ENCODE data around the gene DNAJC12.
"Not testable (repeated sequence)": the region's sequence is repeated elsewhere in the genome, so short reads cannot be mapped to it uniquely, and the experiment has no call there.

Gene DNAJC12

GRCh38 chr10:67784474-67784873 lies 53.5 kb downstream of the DNAJC12 start:
- H3K4me1 ChIP-seq (ENCODE audit: control insufficient read depth, insufficient read depth, low read length) = peaks cover 4% of the 10 kb centered on the region
- H3K27ac ChIP-seq (ENCODE audit: low read depth, low read length) = no peak overlapping the region
- no peak overlapping the region for H3K4me3 ChIP-seq (ENCODE audit: low read length)
- H3K36me3 ChIP-seq (ENCODE audit: control insufficient read depth, insufficient read depth, low read length) = no peaks in the 10 kb centered on the region
- H3K9ac ChIP-seq (ENCODE audit: low read length) = no peak overlapping the region
- H3K27me3 ChIP-seq (ENCODE audit: control insufficient read depth, insufficient read depth, low read length) = no peaks in the 10 kb centered on the region

DNA sequence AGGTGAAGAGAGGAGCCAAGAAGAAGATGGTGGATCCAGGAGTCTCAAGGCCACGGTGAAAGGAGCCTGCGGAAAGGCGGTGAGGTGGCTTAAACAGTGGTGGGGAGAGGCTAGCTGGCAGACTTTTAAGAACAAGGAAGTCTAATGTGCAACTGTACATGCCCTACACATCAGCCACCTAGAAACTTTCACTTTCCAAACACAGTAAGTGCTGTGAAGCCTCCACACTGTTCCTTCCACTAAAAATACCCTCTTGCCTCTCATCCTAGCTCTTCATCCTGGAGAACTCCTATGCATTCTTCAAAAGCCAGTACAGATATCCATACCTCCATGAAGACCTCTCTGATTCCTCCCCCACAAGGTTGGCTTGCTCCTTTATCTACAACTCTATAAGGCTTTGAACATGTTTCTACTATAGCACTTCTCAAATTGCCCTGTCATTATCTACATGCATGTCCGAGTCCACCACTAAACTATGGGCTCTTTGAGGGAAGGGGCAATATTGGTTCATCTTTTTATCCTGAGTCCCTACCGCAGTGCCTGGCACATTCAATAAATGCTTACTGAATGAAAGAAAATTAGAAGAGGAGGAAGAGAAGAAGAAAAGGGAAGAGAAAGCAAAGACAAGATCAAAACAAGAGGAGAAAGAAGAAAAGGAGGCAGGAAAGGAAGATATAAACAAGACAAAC lies 54.2 kb downstream of the DNAJC12 start:
- Histone ChIP-seq H3K36me3 (ENCODE audit: control insufficient read depth, insufficient read depth, low read length) (no peaks in the 10 kb centered on the region), H3K27ac (ENCODE audit: low read depth, low read length) (no peak overlapping the region), H3K4me3 (ENCODE audit: low read length) (no peak overlapping the region), H3K27me3 (ENCODE audit: control insufficient read depth, insufficient read depth, low read length) (no peaks in the 10 kb centered on the region), H3K4me1 (ENCODE audit: control insufficient read depth, insufficient read depth, low read length) (peaks cover 5% of the 10 kb centered on the region), H3K9ac (ENCODE audit: low read length) (no peak overlapping the region)

DNA sequence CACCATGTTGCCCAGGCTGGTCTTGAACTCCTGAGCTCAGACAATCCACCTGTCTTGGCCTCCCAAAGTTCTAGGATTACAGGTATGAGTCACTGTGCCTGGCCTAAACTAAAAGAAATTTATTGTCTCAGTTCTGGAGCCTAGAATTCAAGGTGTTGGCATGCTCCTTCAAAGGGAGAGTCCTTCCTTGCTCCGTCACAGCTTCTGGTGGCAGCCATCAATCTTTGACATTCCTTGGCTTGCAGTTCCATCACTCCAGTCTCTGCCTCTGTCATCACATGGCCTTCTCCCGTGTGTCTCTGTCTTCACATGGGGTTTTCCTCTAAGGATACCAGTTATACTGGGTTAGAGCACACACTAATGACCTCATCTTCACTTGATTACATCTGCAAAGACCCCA lies 55.5 kb downstream of the DNAJC12 start:
- Histone ChIP-seq H3K27ac (ENCODE audit: low read depth, low read length) (no peak overlapping the region), H3K27me3 (ENCODE audit: control insufficient read depth, insufficient read depth, low read length) (no peaks in the 10 kb centered on the region), H3K36me3 (ENCODE audit: control insufficient read depth, insufficient read depth, low read length) (no peaks in the 10 kb centered on the region), H3K9ac (ENCODE audit: low read length) (no peak overlapping the region), H3K4me3 (ENCODE audit: low read length) (no peak overlapping the region), H3K4me1 (ENCODE audit: control insufficient read depth, insufficient read depth, low read length) (peaks cover 5% of the 10 kb centered on the region)

- peaks cover 5% of the 10 kb centered on the region for H3K4me1 ChIP-seq (ENCODE audit: control insufficient read depth, insufficient read depth, low read length)
- no peak overlapping the region for H3K27ac ChIP-seq (ENCODE audit: low read depth, low read length)
- no peaks in the 10 kb centered on the region for H3K27me3 ChIP-seq (ENCODE audit: control insufficient read depth, insufficient read depth, low read length)
- no peak overlapping the region for H3K9ac ChIP-seq (ENCODE audit: low read length)
- H3K4me3 ChIP-seq (ENCODE audit: low read length) = no peak overlapping the region
- no peaks in the 10 kb centered on the region for H3K36me3 ChIP-seq (ENCODE audit: control insufficient read depth, insufficient read depth, low read length)
These were observed 57.0 kb downstream of the DNAJC12 start for GRCh38 chr10:67780759-67781538.

GRCh38 chr10:67780204-67780621 lies 57.8 kb downstream of the DNAJC12 start:
- not testable (repeated sequence) for H3K4me1 ChIP-seq (ENCODE audit: control insufficient read depth, insufficient read depth, low read length); H3K36me3 ChIP-seq (ENCODE audit: control insufficient read depth, insufficient read depth, low read length); H3K9ac ChIP-seq (ENCODE audit: low read length); H3K4me3 ChIP-seq (ENCODE audit: low read length); H3K27ac ChIP-seq (ENCODE audit: low read depth, low read length); H3K27me3 ChIP-seq (ENCODE audit: control insufficient read depth, insufficient read depth, low read length)

DNA sequence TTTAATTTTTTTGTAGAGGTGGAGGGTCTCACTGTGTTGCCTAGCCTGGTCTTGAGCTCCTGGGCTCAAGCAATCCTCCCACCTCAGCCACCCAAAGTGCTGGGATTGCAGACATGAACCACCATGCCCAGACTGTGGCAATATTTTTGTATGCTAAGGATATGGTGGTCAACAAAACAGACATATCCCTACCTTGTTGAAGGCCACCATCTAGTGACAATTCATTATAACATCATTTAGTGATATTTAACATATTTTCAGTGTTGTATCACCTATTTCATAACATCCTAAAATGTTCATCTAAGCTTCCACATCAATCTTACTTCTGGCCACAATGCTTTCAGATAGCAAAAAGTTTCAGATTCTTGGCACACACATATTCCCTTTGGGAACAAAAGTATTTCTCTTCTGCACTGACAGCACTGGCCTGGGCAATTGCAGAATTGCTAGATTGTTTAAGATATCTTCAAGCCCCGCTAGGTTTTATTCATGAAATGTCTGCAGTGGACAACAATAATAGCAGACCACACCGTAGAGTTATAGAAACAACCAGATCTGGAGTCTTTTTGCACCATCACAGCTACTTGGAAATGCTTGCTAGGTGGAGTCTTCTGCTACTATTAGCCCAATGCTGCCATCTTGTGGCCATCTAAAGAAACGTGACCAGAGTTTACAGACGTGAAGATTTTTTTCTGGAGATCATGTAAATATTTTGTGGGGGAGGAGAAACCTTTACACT lies 58.4 kb downstream of the DNAJC12 start:
- no peak overlapping the region for H3K4me3 ChIP-seq (ENCODE audit: low read length)
- H3K27ac ChIP-seq (ENCODE audit: low read depth, low read length) = no peak overlapping the region
- H3K27me3 ChIP-seq (ENCODE audit: control insufficient read depth, insufficient read depth, low read length) = no peaks in the 10 kb centered on the region
- H3K4me1 ChIP-seq (ENCODE audit: control insufficient read depth, insufficient read depth, low read length) = peaks cover 5% of the 10 kb centered on the region
- H3K9ac ChIP-seq (ENCODE audit: low read length) = no peak overlapping the region
- no peaks in the 10 kb centered on the region for H3K36me3 ChIP-seq (ENCODE audit: control insufficient read depth, insufficient read depth, low read length)

DNA sequence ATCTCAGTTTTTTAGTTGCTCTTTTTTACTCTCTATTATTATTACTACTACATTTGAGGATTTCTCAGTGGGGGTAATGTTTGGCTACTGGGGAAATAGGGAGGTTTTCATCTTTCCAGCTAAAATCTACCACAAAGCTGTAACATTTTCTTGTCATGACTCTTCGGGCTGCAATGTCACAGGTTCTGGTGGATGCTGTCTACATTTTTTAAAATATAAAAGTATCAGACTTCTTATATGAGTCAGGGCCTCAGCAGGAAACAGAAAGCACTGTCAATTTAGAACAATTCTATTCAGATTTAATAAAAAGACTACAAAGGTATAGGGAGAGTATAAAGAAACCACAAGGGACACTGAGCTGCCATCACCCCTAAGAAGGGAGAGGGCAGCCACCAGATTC lies 61.6 kb downstream of the DNAJC12 start:
- Histone ChIP-seq H3K4me3 (ENCODE audit: low read length) (no peak overlapping the region), H3K27ac (ENCODE audit: low read depth, low read length) (no peak overlapping the region), H3K36me3 (ENCODE audit: control insufficient read depth, insufficient read depth, low read length) (no peaks in the 10 kb centered on the region), H3K4me1 (ENCODE audit: control insufficient read depth, insufficient read depth, low read length) (peaks cover 5% of the 10 kb centered on the region), H3K9ac (ENCODE audit: low read length) (no peak overlapping the region), H3K27me3 (ENCODE audit: control insufficient read depth, insufficient read depth, low read length) (no peaks in the 10 kb centered on the region)

GRCh38 chr10:67775279-67775678 lies 62.7 kb downstream of the DNAJC12 start:
- H3K27me3 ChIP-seq (ENCODE audit: control insufficient read depth, insufficient read depth, low read length) = no peaks in the 10 kb centered on the region
- H3K4me3 ChIP-seq (ENCODE audit: low read length) = no peak overlapping the region
- H3K9ac ChIP-seq (ENCODE audit: low read length) = no peak overlapping the region
- no peaks in the 10 kb centered on the region for H3K36me3 ChIP-seq (ENCODE audit: control insufficient read depth, insufficient read depth, low read length)
- H3K4me1 ChIP-seq (ENCODE audit: control insufficient read depth, insufficient read depth, low read length) = peaks cover 5% of the 10 kb centered on the region
- H3K27ac ChIP-seq (ENCODE audit: low read depth, low read length) = no peak overlapping the region

DNA sequence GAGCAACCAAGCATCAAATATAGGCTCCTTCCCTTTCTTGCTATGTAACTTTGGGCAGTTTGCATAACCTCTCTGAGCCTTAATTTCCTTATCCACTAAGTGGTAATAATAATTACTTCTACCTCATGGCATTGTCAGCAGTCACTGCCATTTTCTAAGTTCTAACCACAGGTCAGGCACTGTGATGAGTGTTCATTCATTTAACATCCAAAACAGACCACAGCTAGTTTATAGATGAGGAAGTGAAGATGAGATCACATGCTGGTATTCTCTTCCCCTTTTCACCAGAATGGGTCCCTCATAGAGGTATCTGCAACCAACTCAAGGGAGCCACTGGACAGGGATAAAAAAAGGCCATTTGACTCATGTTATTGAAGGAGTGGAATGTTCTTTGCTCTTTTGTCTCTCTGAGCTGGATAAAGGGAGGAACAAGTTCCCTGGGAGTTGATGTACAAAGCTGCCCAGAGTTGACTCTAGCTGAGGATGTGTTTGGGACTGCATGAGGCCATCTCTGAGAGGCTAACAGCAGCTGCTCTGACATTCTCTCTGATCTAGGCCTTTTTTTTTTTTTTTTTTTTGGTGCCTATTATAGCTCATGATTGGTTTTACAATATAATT lies 65.0 kb downstream of the DNAJC12 start:
- Histone ChIP-seq H3K36me3 (ENCODE audit: control insufficient read depth, insufficient read depth, low read length) (no peaks in the 10 kb centered on the region), H3K4me3 (ENCODE audit: low read length) (no peak overlapping the region), H3K27me3 (ENCODE audit: control insufficient read depth, insufficient read depth, low read length) (no peaks in the 10 kb centered on the region)

DNA sequence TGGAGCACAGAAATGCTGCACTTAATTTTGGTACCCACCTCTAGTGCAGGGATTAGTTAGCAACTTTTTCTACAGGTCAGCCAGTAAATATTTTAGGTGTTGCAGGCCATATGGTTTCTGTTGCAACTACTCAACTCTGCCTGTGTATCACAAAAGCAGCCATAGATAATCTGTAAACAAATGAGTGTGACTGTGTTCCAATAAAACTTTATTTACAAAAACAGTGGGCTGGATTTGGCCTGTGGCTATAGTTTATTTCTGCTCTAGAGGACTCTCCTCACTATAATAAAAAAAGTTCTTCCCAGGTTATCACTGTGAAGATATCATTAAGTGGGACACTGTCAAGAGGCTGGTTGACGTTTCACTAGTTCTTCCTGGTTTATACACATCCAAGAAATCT lies 65.8 kb downstream of the DNAJC12 start:
- no peaks in the 10 kb centered on the region for H3K4me1 ChIP-seq (ENCODE audit: control insufficient read depth, insufficient read depth, low read length)
- no peaks in the 10 kb centered on the region for H3K36me3 ChIP-seq (ENCODE audit: control insufficient read depth, insufficient read depth, low read length)
- no peaks in the 10 kb centered on the region for H3K27me3 ChIP-seq (ENCODE audit: control insufficient read depth, insufficient read depth, low read length)

More for the DNA sequence above, 65.0 kb downstream of the DNAJC12 start:
- H3K4me1 ChIP-seq (ENCODE audit: control insufficient read depth, insufficient read depth, low read length) = no peaks in the 10 kb centered on the region
- H3K9ac ChIP-seq (ENCODE audit: low read length) = no peak overlapping the region
- no peak overlapping the region for H3K27ac ChIP-seq (ENCODE audit: low read depth, low read length)

GRCh38 chr10:67771200-67771599 lies 66.8 kb downstream of the DNAJC12 start:
- Histone ChIP-seq H3K27me3 (ENCODE audit: control insufficient read depth, insufficient read depth, low read length) (no peaks in the 10 kb centered on the region), H3K36me3 (ENCODE audit: control insufficient read depth, insufficient read depth, low read length) (no peaks in the 10 kb centered on the region), H3K4me1 (ENCODE audit: control insufficient read depth, insufficient read depth, low read length) (no peaks in the 10 kb centered on the region), H3K27ac (ENCODE audit: low read depth, low read length) (no peak overlapping the region), H3K4me3 (ENCODE audit: low read length) (no peak overlapping the region), H3K9ac (ENCODE audit: low read length) (no peak overlapping the region)

More for the DNA sequence above, 65.8 kb downstream of the DNAJC12 start:
- Histone ChIP-seq H3K4me3 (ENCODE audit: low read length) (no peak overlapping the region), H3K9ac (ENCODE audit: low read length) (no peak overlapping the region), H3K27ac (ENCODE audit: low read depth, low read length) (no peak overlapping the region)

DNA sequence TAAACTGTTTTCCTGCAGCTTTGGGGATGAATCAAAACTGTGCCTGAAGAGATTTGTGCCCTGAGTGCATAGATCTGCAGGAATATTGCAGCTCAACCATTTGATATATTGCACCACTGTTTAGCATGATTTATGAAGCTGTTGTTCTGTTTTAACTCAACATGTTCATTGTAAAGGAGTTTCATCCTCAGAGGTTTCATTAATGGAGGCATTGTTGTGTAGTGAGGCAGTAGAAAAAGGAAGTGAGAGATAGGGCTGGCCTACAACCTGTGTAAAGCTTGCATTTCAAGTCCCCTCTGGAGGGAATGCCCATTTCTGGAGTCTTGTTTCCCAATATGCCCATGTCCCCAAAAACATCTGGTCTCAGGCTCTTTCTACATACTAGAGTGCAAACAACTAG lies 67.5 kb downstream of the DNAJC12 start:
- no peak overlapping the region for H3K4me3 ChIP-seq (ENCODE audit: low read length)
- no peaks in the 10 kb centered on the region for H3K4me1 ChIP-seq (ENCODE audit: control insufficient read depth, insufficient read depth, low read length)
- H3K27ac ChIP-seq (ENCODE audit: low read depth, low read length) = no peak overlapping the region
- no peaks in the 10 kb centered on the region for H3K36me3 ChIP-seq (ENCODE audit: control insufficient read depth, insufficient read depth, low read length)
- no peaks in the 10 kb centered on the region for H3K27me3 ChIP-seq (ENCODE audit: control insufficient read depth, insufficient read depth, low read length)
- H3K9ac ChIP-seq (ENCODE audit: low read length) = no peak overlapping the region

Measured in rectal smooth muscle tissue (tissue), 1 donor.